Measurements from ENCODE around the gene DNAJC1. TPM values are rescaled to one million over a fixed set of nuclear protein-coding genes. Genes with fewer than 3 reads are reported as not detected.
A peak's percentile ranks its signal among the peaks of the same experiment; 100 is the strongest.

Gene DNAJC1
- total RNA-seq, 1 experiment from 2014 or later: 17.9 TPM

DNA sequence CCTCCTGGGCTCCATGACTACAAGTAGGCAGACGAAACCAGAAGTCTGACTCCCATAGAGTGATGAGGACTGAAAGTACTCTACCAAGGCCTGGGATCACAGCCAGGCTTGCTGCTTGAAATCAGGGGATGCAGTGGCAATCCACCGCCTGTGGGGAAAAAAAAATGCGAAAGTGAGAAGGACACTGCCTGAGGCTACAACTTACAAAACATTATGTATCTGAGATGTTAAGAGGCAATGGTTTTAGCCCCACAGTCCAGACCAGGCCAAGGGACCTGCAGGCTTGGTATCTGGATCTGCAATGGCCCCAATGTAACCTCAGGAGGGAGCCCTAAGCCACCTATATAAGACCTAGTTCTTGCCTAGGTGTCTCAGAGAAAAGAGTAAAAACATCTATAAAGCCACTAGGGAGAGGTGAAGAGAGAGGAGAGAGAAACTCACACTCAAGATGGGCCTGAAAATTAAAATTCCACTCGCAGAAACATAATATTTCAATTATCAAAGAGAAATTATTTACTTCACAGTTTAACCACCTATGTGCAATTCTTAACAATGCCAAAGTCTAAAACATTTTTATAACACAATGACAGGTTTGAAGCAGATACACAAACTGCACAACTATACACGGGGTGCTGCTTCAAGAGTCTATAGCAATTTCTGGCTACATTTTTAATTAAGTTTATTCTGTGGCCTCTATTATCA is 13.9 kb downstream of the DNAJC1 start:
- Histone ChIP-seq H3K4me3 (ENCODE audit: insufficient read depth, low read depth, low read length) (no peak overlapping the region), H3K36me3 (replicated peaks; ENCODE audit: control insufficient read depth, insufficient read depth, low read length) (no peaks in the 10 kb centered on the region), H3K27me3 (ENCODE audit: control insufficient read depth, insufficient read depth, low read length) (no peaks in the 10 kb centered on the region)
- peak; percentile 67 for DNase-seq

DNA sequence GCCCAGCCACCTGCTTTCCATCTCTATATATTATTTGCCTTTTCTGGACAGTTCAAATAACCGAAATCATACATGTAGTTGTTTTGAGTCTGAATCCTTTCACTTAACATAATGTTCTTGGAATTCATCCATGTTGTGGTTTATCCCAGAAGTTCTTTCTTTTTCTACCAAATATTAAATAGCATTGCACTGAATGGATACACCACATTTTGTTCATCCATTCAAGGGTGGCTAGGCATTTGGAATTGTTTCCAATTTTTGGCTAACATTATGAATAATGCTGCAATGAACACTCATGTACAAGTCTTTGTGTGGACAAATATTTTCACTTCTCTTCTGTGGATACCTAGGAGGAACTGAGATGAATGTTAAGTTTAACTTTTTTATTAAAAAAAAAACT is 18.0 kb downstream of the DNAJC1 start:
- Histone ChIP-seq H3K4me3 (ENCODE audit: insufficient read depth, low read depth, low read length) (no peak overlapping the region), H3K36me3 (replicated peaks; ENCODE audit: control insufficient read depth, insufficient read depth, low read length) (no peaks in the 10 kb centered on the region), H3K27me3 (ENCODE audit: control insufficient read depth, insufficient read depth, low read length) (no peaks in the 10 kb centered on the region)
- no peak for DNase-seq

GRCh38 chr10:21981118-21981517 is 22.4 kb downstream of the DNAJC1 start:
- no peak for DNase-seq
- Histone ChIP-seq H3K36me3 (replicated peaks; ENCODE audit: control insufficient read depth, insufficient read depth, low read length) (no peaks in the 10 kb centered on the region), H3K4me3 (ENCODE audit: insufficient read depth, low read depth, low read length) (no peak overlapping the region), H3K27me3 (ENCODE audit: control insufficient read depth, insufficient read depth, low read length) (no peaks in the 10 kb centered on the region)

GRCh38 chr10:21980691-21981090 is 22.8 kb downstream of the DNAJC1 start:
- Histone ChIP-seq H3K36me3 (replicated peaks; ENCODE audit: control insufficient read depth, insufficient read depth, low read length) (no peaks in the 10 kb centered on the region), H3K27me3 (ENCODE audit: control insufficient read depth, insufficient read depth, low read length) (no peaks in the 10 kb centered on the region), H3K4me3 (ENCODE audit: insufficient read depth, low read depth, low read length) (no peak overlapping the region)
- DNase-seq: no peak

DNA sequence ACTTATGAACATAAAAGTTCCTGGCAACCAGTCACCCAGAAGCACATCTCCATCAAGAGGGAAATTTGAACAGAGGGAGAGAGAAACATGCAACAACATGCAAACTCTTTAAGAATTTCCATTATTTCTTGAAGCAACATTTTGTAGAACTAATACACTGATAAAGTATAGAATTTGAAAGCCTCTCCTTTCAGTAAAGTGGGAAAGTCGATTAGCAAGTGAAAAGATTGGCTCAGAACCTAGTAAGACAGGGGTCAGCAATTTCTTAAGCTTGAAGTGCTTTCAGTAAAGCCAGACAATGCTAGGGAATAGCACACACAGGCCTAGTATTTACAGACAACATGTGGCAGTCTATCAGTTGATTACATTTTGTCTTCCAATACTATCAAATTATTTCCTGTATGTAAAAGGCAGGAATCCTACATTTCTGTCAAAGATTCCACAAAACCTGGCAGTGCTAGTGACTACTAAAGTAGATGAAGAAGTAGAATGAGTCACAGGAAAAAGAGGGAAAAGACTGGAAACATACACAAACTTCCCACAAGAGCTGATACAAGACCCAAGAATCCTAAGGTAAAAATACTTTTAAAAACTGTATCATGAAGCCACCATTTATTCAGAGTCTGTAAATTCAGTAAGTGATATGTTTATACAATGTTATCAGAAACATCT is 25.2 kb downstream of the DNAJC1 start:
- DNase-seq: no peak
- Histone ChIP-seq H3K27me3 (ENCODE audit: control insufficient read depth, insufficient read depth, low read length) (no peaks in the 10 kb centered on the region), H3K36me3 (replicated peaks; ENCODE audit: control insufficient read depth, insufficient read depth, low read length) (no peaks in the 10 kb centered on the region), H3K4me3 (ENCODE audit: insufficient read depth, low read depth, low read length) (no peak overlapping the region)

GRCh38 chr10:21976739-21977138 is 26.8 kb downstream of the DNAJC1 start:
- Histone ChIP-seq H3K36me3 (replicated peaks; ENCODE audit: control insufficient read depth, insufficient read depth, low read length) (no peaks in the 10 kb centered on the region), H3K4me3 (ENCODE audit: insufficient read depth, low read depth, low read length) (no peak overlapping the region), H3K27me3 (ENCODE audit: control insufficient read depth, insufficient read depth, low read length) (no peaks in the 10 kb centered on the region)
- DNase-seq: peak; percentile 19

DNA sequence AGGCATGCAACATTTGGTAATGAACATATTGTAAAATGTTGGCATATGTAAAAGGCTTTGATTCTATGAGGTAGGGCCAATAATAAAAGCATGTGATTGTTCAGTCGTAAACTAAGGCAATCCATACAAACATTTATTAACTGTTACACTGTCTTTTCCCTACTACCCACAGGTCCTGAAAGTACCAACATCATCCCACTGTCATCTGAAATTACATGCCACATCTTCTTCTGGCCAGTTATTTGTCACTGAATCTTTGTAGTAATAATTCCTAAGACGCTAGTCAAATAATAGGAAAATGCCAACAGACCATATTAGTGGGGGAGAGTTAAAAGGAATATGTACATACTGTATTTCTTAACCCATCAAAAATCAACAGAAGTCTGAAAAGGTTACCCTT is 27.2 kb downstream of the DNAJC1 start:
- Histone ChIP-seq H3K36me3 (replicated peaks; ENCODE audit: control insufficient read depth, insufficient read depth, low read length) (no peaks in the 10 kb centered on the region), H3K27me3 (ENCODE audit: control insufficient read depth, insufficient read depth, low read length) (no peaks in the 10 kb centered on the region), H3K4me3 (ENCODE audit: insufficient read depth, low read depth, low read length) (no peak overlapping the region)
- DNase-seq: no peak

DNA sequence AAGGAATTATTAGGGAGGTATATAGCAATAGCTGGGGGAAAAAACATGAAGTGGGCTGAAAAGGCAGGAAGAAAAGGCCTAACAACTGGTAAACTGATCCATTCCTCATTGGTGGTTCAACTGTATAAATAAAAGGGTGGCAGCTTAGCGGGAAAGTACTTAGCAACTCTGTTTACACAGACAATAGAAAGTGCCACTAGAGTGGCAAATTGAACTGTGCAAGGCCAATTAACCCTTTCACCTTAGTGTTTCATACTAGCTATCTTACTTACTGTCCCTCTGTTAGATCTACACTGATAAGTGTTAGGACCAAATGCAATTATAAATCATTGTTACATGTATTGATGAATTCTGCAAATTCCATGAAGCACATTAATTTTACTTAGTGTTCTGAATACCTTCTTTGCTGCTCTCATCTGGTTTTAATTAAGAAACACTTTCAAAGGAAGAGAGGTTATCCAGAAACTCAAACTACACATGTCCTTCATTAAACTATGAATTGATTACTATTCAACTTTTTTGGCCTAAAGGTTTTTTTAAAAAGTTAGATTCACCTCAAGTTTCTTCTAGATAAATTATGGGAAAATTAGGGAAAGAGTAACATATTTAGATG is 28.0 kb downstream of the DNAJC1 start:
- Histone ChIP-seq H3K36me3 (replicated peaks; ENCODE audit: control insufficient read depth, insufficient read depth, low read length) (no peaks in the 10 kb centered on the region), H3K4me3 (ENCODE audit: insufficient read depth, low read depth, low read length) (no peak overlapping the region), H3K27me3 (ENCODE audit: control insufficient read depth, insufficient read depth, low read length) (no peaks in the 10 kb centered on the region)
- DNase-seq: no peak

DNA sequence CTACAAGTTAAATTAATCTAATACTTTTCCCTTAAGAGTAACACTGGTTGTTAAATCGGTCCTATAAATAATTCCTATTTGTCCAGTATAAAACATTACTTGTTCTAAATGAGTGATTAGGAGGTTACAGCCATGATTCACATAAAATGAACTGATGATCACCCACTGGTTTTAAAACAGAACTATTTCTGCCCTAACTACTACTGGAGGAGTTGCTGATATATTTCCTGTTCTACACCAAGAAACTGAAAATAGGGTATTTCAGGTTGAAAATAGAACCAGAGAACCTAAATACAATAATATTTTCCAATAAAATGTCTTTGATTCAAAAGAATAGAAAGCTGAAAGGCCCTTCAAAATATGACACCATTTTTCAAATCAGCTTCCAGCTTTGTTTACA is 30.9 kb downstream of the DNAJC1 start:
- DNase-seq: no peak
- Histone ChIP-seq H3K27me3 (ENCODE audit: control insufficient read depth, insufficient read depth, low read length) (no peaks in the 10 kb centered on the region), H3K4me3 (ENCODE audit: insufficient read depth, low read depth, low read length) (no peak overlapping the region), H3K36me3 (replicated peaks; ENCODE audit: control insufficient read depth, insufficient read depth, low read length) (no peaks in the 10 kb centered on the region)

DNA sequence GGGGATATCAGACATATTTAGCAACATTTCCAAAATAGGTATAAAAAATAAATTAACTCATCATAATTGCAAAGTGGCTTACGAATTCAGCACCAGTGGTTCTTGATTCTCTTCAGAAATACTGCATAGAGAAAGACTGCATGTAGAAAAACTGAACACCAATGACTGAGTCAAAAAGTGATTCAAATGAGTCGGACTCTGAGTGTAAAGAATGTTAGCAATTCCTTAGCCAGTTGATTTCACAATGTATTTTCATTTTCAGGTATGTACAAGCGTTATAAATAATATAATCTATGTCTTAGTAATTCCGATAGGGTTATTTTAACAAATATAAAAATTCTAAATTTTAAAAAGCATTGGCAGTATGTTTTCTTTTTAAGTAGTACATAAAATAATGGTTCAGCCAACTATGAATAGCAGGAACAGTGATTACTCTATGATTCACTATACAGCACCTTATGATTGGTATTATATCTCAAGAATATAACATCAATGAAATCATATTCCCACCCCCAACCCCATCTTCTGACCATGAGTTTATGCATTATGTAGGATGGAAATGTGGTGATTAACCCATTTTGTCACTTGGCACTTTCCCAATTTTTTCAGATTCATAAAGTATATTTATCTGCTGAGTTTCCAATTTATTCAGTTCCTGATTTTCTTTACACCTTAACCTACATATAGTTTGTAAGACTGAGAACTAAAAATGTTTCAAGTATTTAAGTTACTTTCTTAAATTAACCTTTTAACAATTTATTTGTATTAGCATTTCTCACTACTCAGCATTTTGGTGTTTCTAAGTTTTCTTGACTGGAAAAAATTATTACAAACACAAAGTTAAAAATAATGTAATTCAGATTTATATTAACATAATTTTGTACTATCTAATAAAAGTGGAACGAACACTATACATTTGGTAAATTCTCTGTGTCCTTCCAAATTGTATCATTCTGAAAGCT is 33.9 kb downstream of the DNAJC1 start:
- Histone ChIP-seq H3K36me3 (replicated peaks; ENCODE audit: control insufficient read depth, insufficient read depth, low read length) (no peaks in the 10 kb centered on the region), H3K27me3 (ENCODE audit: control insufficient read depth, insufficient read depth, low read length) (no peaks in the 10 kb centered on the region), H3K4me3 (ENCODE audit: insufficient read depth, low read depth, low read length) (no peak overlapping the region)
- DNase-seq: no peak

DNA sequence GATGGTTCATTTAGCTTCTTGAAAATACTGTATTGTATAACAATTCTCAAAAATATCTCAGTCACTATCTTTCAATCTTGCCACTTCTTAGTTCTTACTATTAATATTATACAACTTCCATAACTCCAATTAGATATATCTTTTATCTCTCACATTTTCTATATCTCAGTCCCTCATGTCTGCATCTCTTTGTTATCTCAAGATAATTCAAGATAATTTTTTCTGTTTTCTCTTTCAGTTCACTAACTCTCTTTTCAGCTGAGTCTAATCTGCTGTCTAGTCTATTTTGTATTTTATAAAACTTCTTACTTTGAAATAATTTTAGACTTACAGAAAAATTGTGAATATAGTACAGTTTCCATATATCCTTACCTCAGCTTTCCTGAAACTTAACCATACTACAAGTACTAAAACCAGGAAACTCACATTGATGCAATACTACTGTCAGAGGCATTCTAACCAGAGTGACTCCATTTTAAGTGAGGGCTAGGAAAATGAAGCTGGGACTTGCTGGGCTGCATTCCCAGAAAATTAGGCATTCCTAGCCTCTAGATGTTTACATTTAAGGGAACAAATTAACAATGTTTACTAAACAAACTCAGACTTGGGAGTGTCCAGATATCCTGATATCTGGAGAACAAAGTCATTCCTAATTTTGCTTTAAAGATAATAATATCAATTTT is 38.4 kb downstream of the DNAJC1 start:
- DNase-seq: no peak
- no peaks in the 10 kb centered on the region for H3K27me3 ChIP-seq (ENCODE audit: control insufficient read depth, insufficient read depth, low read length)
- no peaks in the 10 kb centered on the region for H3K36me3 ChIP-seq (replicated peaks; ENCODE audit: control insufficient read depth, insufficient read depth, low read length)
- no peak overlapping the region for H3K4me3 ChIP-seq (ENCODE audit: insufficient read depth, low read depth, low read length)

- no peak for DNase-seq
- H3K27me3 ChIP-seq (ENCODE audit: control insufficient read depth, insufficient read depth, low read length): no peaks in the 10 kb centered on the region
- no peaks in the 10 kb centered on the region for H3K36me3 ChIP-seq (replicated peaks; ENCODE audit: control insufficient read depth, insufficient read depth, low read length)
- no peak overlapping the region for H3K4me3 ChIP-seq (ENCODE audit: insufficient read depth, low read depth, low read length)
Measured at GRCh38 chr10:21962358-21962757, 41.2 kb downstream of the DNAJC1 start.

DNA sequence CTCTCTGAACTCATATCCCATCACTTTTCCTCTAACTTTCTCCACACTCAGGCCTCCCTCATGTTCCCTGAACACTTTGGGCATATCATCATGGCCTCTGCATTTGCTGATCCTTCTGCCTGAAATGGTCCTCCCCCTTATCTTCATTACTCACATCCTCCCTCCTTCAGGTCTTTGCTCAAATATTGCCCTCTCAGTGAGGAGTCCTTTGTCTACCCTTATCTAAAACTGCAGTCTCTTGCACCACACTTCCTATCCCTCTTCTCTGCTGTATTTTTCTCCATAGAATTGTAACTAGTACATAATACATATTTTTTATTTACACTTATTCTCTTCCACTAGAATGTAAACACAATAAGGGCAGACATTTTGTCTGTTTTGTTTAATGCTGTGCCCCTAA is 41.7 kb downstream of the DNAJC1 start:
- no peak for DNase-seq
- no peaks in the 10 kb centered on the region for H3K36me3 ChIP-seq (replicated peaks; ENCODE audit: control insufficient read depth, insufficient read depth, low read length)
- no peak overlapping the region for H3K4me3 ChIP-seq (ENCODE audit: insufficient read depth, low read depth, low read length)
- H3K27me3 ChIP-seq (ENCODE audit: control insufficient read depth, insufficient read depth, low read length): no peaks in the 10 kb centered on the region

DNA sequence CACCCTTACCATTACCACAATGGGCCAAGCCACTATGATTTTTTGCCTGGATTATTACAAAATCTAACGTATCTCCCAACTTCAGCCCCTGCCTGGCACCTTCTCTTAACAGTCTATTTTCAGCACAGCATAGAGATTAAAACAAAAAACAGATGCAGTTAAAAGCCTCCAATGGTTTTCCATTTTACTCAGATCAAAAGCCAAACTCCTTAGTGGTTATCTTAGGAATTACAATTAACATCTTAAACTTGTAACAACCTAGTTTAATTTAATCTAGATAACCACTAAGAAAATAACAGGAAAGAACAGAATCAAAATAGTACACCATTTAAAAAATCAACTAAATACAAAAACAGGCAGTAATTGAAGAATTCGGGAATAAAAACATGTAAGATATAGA is 43.5 kb downstream of the DNAJC1 start:
- no peak for DNase-seq
- Histone ChIP-seq H3K36me3 (replicated peaks; ENCODE audit: control insufficient read depth, insufficient read depth, low read length) (no peaks in the 10 kb centered on the region), H3K4me3 (ENCODE audit: insufficient read depth, low read depth, low read length) (no peak overlapping the region), H3K27me3 (ENCODE audit: control insufficient read depth, insufficient read depth, low read length) (no peaks in the 10 kb centered on the region)
